MM.1S (cell line): Measurements from ENCODE around the gene SYT9.

ENCODE experiments used
- EZH2 ChIP-seq: fragments of 300-600 bp; sonication (generic); optimal IDR thresholded peaks from 2 replicates; pipeline ENCODE3; 2017; ENCODE audit warnings: low read depth, mild to moderate bottlenecking, antibody characterized with exemption, low read length, mixed read lengths
- EZH2phosphoT487 ChIP-seq: fragments of 300-600 bp; sonication (generic); IDR thresholded peaks from 2 replicates; pipeline ENCODE4 v1.6.1; 2018; ENCODE audit warnings: antibody characterized with exemption, low read length
- TF ChIP-seq, protein P1 (sequence below): fragments of 300-600 bp; sonication (generic); IDR thresholded peaks from 2 replicates; pipeline ENCODE4 v1.5.1; 2016; ENCODE audit warnings: antibody characterized with exemption, low read length, mixed read lengths

- TF ChIP-seq, protein P1, sequence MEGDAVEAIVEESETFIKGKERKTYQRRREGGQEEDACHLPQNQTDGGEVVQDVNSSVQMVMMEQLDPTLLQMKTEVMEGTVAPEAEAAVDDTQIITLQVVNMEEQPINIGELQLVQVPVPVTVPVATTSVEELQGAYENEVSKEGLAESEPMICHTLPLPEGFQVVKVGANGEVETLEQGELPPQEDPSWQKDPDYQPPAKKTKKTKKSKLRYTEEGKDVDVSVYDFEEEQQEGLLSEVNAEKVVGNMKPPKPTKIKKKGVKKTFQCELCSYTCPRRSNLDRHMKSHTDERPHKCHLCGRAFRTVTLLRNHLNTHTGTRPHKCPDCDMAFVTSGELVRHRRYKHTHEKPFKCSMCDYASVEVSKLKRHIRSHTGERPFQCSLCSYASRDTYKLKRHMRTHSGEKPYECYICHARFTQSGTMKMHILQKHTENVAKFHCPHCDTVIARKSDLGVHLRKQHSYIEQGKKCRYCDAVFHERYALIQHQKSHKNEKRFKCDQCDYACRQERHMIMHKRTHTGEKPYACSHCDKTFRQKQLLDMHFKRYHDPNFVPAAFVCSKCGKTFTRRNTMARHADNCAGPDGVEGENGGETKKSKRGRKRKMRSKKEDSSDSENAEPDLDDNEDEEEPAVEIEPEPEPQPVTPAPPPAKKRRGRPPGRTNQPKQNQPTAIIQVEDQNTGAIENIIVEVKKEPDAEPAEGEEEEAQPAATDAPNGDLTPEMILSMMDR = peak; percentile 60
- TF ChIP-seq EZH2 (no peak), EZH2phosphoT487 (no peak)
Measured at GRCh38 chr11:7353100-7353499, 101.4 kb downstream of the SYT9 start.
